Aorta (tissue), 5 donors: ENCODE results near the gene MCU. TPM values are rescaled to one million over a fixed set of nuclear protein-coding genes. Genes with fewer than 3 reads are reported as not detected.

Source experiments
- ATAC-seq: fragments of 200-7000 bp; cut with Tn5 transposase; one replicate; pipeline ENCODE4 v1.9.1; 2022; ENCODE audit warnings: moderate library complexity; ENCODE audit not compliant: low FRiP score
- DNase-seq, 2 donors: peaks; one replicate each; pipeline ENCODE4 v3.0.0-alpha.2; 2020
- H3K27ac ChIP-seq, 2 donors: one replicate each; pipeline ENCODE4 v1.5.1; 2013; ENCODE audit warnings: low read length in 2 of 2, mild to moderate bottlenecking in 2 of 2, moderate library complexity in 2 of 2, control low read depth in 1 of 2, inconsistent platforms in 1 of 2, low read depth in 1 of 2
- H3K27me3 ChIP-seq, 2 donors: one replicate each; pipeline ENCODE4 v1.6.1; 2013; ENCODE audit warnings: control low read depth in 1 of 2, low read length in 1 of 2, mild to moderate bottlenecking in 1 of 2, moderate library complexity in 1 of 2; ENCODE audit not compliant: insufficient read depth in 2 of 2, control insufficient read depth in 1 of 2
- H3K36me3 ChIP-seq, 2 donors: one replicate each; pipeline ENCODE4 v1.6.1; 2013; ENCODE audit warnings: control low read depth in 1 of 2, low read length in 1 of 2, mild to moderate bottlenecking in 1 of 2; ENCODE audit not compliant: insufficient read depth in 2 of 2, control insufficient read depth in 1 of 2
- H3K4me1 ChIP-seq, 2 donors: one replicate each; pipeline ENCODE4 v1.6.1; 2013; ENCODE audit warnings: low read length in 2 of 2, control low read depth in 1 of 2, mild to moderate bottlenecking in 1 of 2, moderate library complexity in 1 of 2; ENCODE audit not compliant: insufficient read depth in 2 of 2, control insufficient read depth in 1 of 2
- H3K4me3 ChIP-seq, 2 donors: one replicate each; pipeline ENCODE4 v1.5.1; 2013; ENCODE audit warnings: low read length in 2 of 2, control low read depth in 1 of 2, mild to moderate bottlenecking in 1 of 2
- H3K9me3 ChIP-seq: one replicate; pipeline ENCODE4 v1.6.1; 2013; ENCODE audit warnings: mild to moderate bottlenecking, low read length; ENCODE audit not compliant: control insufficient read depth
- WGBS, 2 donors: extraction: QIAGEN DNeasy Blood & Tissue Kit; methylation state at CpG; one replicate each; pipeline ENCODE4 v1.1.7; 2013; 5-methylcytosine and 5-hydroxymethylcytosine counted together
- intact Hi-C, 2 donors: fragments of 100-400 bp; cut with DNase I; formaldehyde crosslinking; loops; one replicate each; pipeline versions ENCODE4 v1.14.2 to v1.15.0; 2022
- polyA plus RNA-seq, 2 donors: library from polyadenylated mRNA; stranded (reverse); fragments of 200-250 nt; gene quantifications; one replicate each; pipeline ENCODE4 v1.2.3, GENCODE V29; 2013
- total RNA-seq, 2 donors: library from RNA; stranded (reverse); fragmentation: NEBNext Ultra II Directional; extraction: Animal tissue kit (Norgen Biotek cat#: 25700); gene quantifications; one replicate each; pipeline ENCODE4 v1.2.1, GENCODE V29; 2021
- donor health status: healthy with polysubstance abuse.
- donor health status: Bipolar disorder and iron deficiency.
- donor health status: DM: no; HTN: no; CAD: no.
- donor health status: DM: no; HTN: no; CAD: no.
- donor health status: DM: yes; HTN: yes; CAD: no.

Gene MCU
- total and polyA plus RNA-seq, 4 donors: 18.3 to 45.6 (median 26.6) TPM

DNA sequence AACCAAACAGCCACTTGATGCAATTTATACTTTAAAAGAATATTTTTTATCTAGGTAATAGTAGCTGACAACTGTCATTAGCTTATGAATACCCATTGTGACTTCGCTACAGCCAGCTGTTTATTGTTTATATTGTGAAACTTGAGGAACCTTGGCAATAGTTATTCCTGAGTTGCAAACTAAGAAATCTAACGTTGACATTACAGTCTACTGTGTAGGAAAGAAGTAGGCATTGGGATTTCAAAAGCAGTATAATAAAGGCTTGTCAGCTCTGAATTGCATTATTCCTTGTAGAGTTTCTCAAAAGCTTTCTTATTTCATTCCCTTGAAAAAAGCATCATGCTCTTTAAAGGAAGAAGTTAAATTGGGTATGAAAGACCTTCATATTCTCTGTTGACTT lies 158.9 kb downstream of the MCU start:
- intact Hi-C loops: no loop called here
- WGBS, 2 donors: 75 to 83% methylated on average over 2 of the region's 2 CpGs
- no peak overlapping the region for H3K27ac ChIP-seq
- no peaks in the 10 kb centered on the region for H3K9me3 ChIP-seq
- no peak for DNase-seq
- no peaks in the 10 kb centered on the region for H3K4me1 ChIP-seq
- no peaks in the 10 kb centered on the region for H3K27me3 ChIP-seq
- no peak overlapping the region for H3K4me3 ChIP-seq
- no peak for ATAC-seq
- H3K36me3 ChIP-seq: no peaks in the 10 kb centered on the region

DNA sequence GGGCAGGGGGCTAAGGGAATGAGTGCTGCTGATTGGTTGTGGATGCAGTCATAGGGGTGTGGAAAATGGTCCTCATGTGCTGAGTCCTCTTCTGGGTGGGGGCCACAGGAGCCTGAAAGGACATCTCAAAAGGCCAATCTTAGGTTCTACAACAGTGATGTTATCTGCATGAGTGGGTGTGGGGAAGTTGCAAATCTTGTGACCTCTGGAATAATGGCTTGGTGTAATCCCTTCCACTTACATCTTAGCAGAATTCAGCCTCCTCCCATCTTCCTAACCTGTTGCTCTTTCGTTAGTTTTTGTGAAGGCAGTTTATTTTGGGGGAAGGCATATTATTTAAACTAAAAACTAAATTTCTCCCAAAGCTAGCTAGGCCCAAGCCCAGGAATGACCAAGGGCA lies 159.6 kb downstream of the MCU start:
- ATAC-seq: no peak
- H3K27ac ChIP-seq: no peak overlapping the region
- 93 to 95% methylated on average over 1 of the region's 1 CpG for WGBS, 2 donors

DNA sequence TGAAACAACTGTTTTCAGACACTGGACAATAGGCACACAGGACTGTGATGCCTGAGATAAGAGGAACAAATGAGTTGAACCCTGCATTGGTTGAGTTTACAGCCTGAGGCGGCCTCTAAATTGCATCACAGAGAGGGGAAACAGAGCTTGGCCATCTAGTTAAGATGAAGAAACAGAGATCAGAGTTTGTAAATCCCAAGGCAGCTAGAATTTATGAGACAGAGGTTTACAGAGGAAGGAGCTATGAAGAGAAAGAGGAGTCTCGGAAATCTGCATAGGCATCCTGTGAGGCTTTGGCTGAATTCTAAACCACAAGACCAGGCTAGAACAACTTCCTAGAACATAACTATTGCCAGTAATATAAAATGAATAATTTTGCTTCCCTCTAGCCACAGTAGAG lies 160.6 kb downstream of the MCU start:
- intact Hi-C loops: no loop called here
- ATAC-seq (no peak), DNase-seq (no peak)
- H3K36me3 ChIP-seq: no peaks in the 10 kb centered on the region
- no peaks in the 10 kb centered on the region for H3K27me3 ChIP-seq
- no peak overlapping the region for H3K4me3 ChIP-seq
- WGBS, 2 donors: 96 to 100% methylated on average over 2 of the region's 2 CpGs
- no peak overlapping the region for H3K27ac ChIP-seq
- no peaks in the 10 kb centered on the region for H3K9me3 ChIP-seq
- no peaks in the 10 kb centered on the region for H3K4me1 ChIP-seq

More for the DNA sequence above, 159.6 kb downstream of the MCU start:
- intact Hi-C loops: no loop called here
- no peaks in the 10 kb centered on the region for H3K36me3 ChIP-seq
- no peaks in the 10 kb centered on the region for H3K9me3 ChIP-seq
- no peaks in the 10 kb centered on the region for H3K4me1 ChIP-seq
- no peaks in the 10 kb centered on the region for H3K27me3 ChIP-seq
- DNase-seq: no peak
- no peak overlapping the region for H3K4me3 ChIP-seq

DNA sequence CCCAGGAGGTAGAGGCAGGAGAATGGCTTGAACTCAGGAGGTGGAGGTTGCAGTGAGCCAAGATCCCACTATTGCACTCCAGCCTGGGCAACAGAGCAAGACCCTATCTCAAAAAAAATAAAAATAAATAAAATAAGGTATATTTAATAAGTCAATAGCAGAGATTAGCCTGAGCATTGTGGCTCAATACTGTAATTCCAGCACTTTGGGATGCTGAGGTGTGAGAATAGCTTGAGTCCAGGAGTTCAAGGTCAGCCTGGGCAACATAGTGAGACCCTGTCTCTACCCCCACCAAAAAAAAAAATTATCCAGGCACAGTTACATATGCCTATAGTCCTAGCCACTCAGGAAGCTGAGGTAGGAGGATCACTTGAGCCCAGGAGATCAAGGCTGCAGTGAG lies 163.2 kb downstream of the MCU start:
- no peak overlapping the region for H3K4me3 ChIP-seq
- H3K4me1 ChIP-seq: no peaks in the 10 kb centered on the region
- no peaks in the 10 kb centered on the region for H3K36me3 ChIP-seq
- ATAC-seq (no peak), DNase-seq (no peak)
- no peaks in the 10 kb centered on the region for H3K9me3 ChIP-seq
- no peaks in the 10 kb centered on the region for H3K27me3 ChIP-seq
- intact Hi-C loops: no loop called here
- no peak overlapping the region for H3K27ac ChIP-seq

DNA sequence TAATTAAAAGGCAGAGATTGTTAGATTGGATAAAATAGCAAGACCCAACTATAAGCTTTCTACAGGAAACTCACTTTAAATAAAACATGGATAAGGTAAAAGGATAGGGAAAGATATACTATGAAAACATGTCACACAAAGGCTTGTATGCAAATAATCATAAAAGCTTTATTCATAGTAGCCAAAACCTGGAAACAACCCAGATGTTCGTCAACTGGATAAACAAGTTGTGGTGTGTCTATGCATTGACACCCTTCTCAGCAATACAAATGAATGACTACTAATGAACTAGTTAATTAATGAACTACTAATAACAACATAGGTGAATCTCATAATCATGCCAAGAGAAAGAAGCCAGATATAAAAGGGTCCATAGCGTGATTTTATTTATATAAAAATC lies 163.8 kb downstream of the MCU start:
- DNase-seq: no peak
- no peak for ATAC-seq
- Histone ChIP-seq H3K9me3 (no peaks in the 10 kb centered on the region), H3K27ac (no peak overlapping the region), H3K27me3 (no peaks in the 10 kb centered on the region), H3K36me3 (no peaks in the 10 kb centered on the region), H3K4me1 (no peaks in the 10 kb centered on the region), H3K4me3 (no peak overlapping the region)
- intact Hi-C loops: no loop called here
- WGBS, 2 donors: 80 to 82% methylated on average over 2 of the region's 2 CpGs

DNA sequence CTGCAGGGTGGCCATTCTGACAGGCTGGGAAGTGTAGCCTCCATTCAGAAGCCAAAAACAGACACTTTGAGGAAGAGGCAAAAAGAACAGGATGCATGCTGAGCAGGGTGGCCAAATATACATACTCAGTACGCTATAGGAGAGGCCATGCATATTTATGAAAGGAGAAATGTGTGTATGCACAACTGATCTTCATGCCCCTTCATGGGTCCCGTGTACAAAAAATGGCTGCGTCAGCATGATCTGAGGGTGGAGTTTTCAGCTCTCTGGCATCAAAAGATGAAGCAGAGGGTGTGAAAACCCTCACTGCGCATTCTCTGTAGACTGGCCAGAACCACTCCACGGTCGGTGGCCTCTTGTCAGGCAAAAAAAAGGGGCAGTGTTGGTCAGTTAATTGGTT lies 166.1 kb downstream of the MCU start:
- no peaks in the 10 kb centered on the region for H3K4me1 ChIP-seq
- ATAC-seq (no peak), DNase-seq (no peak)
- H3K9me3 ChIP-seq: no peaks in the 10 kb centered on the region
- no peak overlapping the region for H3K27ac ChIP-seq
- intact Hi-C loops: no loop called here
- no peaks in the 10 kb centered on the region for H3K27me3 ChIP-seq
- H3K4me3 ChIP-seq: no peak overlapping the region
- WGBS, 2 donors: 93 to 95% methylated on average over 6 of the region's 6 CpGs
- peaks cover 0 to 2% of the 10 kb centered on the region in 2 donors for H3K36me3 ChIP-seq

DNA sequence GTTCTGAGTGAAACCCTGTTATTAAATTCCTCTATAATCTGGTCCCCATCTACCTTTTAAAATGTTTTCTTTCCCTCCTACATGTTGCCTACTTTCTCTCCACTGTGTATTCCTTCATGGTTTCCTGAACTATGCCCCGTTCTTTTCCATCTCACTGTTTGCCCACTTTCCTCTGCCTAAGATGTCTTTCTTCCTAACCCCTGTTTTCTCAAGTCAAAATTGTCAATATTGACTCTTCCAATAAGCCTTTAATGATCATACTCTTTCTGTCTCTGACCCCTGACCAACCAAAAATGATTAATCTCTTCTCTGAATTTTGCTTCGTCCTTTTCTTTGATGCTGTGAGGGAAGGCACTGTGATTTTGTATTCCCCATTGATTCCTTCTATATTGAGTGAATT lies 171.0 kb downstream of the MCU start:
- Histone ChIP-seq H3K4me3 (no peak overlapping the region), H3K4me1 (no peaks in the 10 kb centered on the region), H3K9me3 (no peaks in the 10 kb centered on the region), H3K27me3 (no peaks in the 10 kb centered on the region), H3K36me3 (peaks cover 0 to 2% of the 10 kb centered on the region in 2 donors), H3K27ac (no peak overlapping the region)
- WGBS, 2 donors: 85 to 89% methylated on average over 2 of the region's 2 CpGs
- ATAC-seq (no peak), DNase-seq (no peak)
- intact Hi-C loops: no loop called here

DNA sequence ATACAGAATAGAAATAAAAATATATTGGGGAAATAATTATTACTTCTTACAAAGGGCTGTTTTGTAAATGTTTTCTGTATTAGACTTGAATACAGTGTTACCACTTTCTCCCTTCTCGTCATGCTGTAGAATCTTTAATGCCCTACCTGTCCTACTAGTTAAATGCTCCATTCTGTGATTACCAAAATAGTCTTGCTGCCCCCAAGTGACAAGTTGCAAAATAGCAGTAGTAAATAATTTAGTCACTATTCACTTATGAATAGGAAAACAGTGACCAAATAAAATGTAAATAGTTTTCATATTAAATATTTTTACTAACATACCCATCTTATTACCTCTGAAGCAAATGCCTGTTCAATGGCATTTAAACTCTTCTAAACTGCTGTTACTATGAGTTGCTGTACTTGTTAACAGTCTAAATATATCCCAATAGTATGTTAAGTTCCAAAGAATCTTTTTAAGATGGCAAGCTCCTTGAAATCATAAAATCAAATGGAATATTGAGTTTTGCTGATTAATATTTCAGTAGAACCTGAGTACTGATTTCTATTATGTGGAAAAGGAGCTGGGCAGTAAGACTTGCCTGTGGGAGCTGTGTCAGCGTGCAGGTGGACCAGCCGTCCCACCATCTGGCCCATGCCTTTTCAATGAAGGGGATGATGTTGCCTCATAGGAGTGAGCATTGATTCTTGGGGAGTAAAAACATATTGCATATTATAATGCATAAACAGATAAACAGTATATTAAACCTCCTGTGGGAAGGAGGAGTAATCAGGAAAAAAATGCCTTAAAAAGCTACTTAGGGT lies 183.5 kb downstream of the MCU start:
- intact Hi-C loops: loop anchor here in 1 of 2 donors (10.0 kb wide), 1 partner anchor 511 kb away; no protein-coding TSS in a partner anchor
- 67% methylated on average over 3 of the region's 3 CpGs for WGBS, 2 donors
- H3K9me3 ChIP-seq: no peaks in the 10 kb centered on the region
- DNase-seq: no peak
- no peak overlapping the region for H3K4me3 ChIP-seq
- H3K36me3 ChIP-seq: peaks cover 2 to 8% of the 10 kb centered on the region in 2 donors
- no peaks in the 10 kb centered on the region for H3K27me3 ChIP-seq
- no peak for ATAC-seq
- H3K27ac ChIP-seq: no peak overlapping the region
- no peaks in the 10 kb centered on the region for H3K4me1 ChIP-seq

DNA sequence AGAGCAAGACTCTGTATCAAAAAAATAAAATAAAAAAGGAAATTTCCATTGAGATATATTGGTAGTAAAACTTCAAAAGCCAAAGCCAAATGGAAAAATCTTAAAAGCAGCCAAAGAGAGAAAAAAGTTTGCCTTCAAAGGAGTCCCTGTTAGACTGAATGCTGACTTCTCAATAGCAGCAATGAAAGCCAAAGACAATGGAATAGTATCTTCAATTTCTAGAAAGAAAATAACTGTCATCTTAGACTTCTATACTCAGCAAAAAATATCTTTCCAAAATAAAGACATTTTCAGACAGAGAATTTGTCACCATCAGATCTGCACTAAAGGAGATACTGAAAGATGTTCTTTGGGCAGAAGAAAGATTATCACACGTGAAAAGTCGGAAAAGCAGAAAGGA lies 187.3 kb downstream of the MCU start:
- no peaks in the 10 kb centered on the region for H3K27me3 ChIP-seq
- intact Hi-C loops: loop anchor here in 1 of 2 donors (10.0 kb wide), 1 partner anchor 514 kb away; no protein-coding TSS in a partner anchor
- H3K4me3 ChIP-seq: no peak overlapping the region
- H3K4me1 ChIP-seq: no peaks in the 10 kb centered on the region
- no peaks in the 10 kb centered on the region for H3K9me3 ChIP-seq
- ATAC-seq (no peak), DNase-seq (no peak)
- no peak overlapping the region for H3K27ac ChIP-seq
- H3K36me3 ChIP-seq: peaks cover 0 to 4% of the 10 kb centered on the region in 2 donors
- WGBS, 2 donors: 98% methylated on average over 2 of the region's 2 CpGs
